Occipital lobe (tissue), 2 donors: ENCODE measurements around the gene PRKD1. TPM values are rescaled to one million over a fixed set of nuclear protein-coding genes. Genes with fewer than 3 reads are reported as not detected.

Experiments used
- small RNA-seq: library from RNA; depleted of rRNA; stranded (forward); fragments of <200 nt; gene quantifications from one replicate; pipeline ENCODE3, GENCODE V24; 2014
- total RNA-seq: library from RNA; depleted of rRNA; stranded (reverse); fragments of >200 nt; gene quantifications from one replicate; pipeline ENCODE4 v1.2.3, GENCODE V29; 2014

PRKD1 gene
- total RNA-seq, 1 donor from 2014 or later, result 20.0 TPM

Small RNAs within 50 kb of the gene (small RNA-seq; reads per million reads assigned to genes)
- gene RNU6-1234P, result not detected
